Testis (tissue), 2 donors: Measurements from ENCODE around the gene FRMD6.

Experiments
- POLR2A ChIP-seq: fragments of 450-650 bp; IDR thresholded peaks from one replicate; pipeline ENCODE4 v1.6.1; 2017; ENCODE audit warnings: antibody characterized with exemption, mild to moderate bottlenecking, moderate library complexity
- TF ChIP-seq, protein P1 (sequence below), 3 experiments: fragments of 450-650 bp in 2 of 3; fragments of 200-600 bp in 1 of 3; sonication (generic) in 1 of 3; IDR thresholded peaks; one replicate each; pipeline ENCODE4 v1.5.1; 2016 to 2019; ENCODE audit warnings: antibody characterized with exemption in 3 of 3, mild to moderate bottlenecking in 2 of 3, moderate library complexity in 1 of 3

DNA sequence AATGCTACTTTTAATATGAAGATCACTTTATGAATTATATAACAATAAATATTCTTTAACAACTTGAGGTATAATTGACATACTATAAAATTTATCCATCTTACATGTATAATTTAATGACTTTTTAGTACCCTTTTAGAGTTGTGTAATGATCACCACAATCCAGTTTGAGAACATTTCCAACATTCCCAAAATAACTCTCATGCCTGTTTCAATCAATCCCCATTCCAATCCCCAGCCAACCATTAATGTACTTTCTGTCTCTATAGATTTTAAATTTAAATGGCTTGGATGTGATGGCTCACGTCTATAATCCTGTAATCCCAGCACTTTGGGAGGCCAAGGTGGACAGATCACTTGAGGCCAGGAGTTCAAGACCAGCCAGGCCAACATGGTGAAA lies 23.5 kb upstream of the FRMD6 start:
- TF ChIP-seq, protein P1, sequence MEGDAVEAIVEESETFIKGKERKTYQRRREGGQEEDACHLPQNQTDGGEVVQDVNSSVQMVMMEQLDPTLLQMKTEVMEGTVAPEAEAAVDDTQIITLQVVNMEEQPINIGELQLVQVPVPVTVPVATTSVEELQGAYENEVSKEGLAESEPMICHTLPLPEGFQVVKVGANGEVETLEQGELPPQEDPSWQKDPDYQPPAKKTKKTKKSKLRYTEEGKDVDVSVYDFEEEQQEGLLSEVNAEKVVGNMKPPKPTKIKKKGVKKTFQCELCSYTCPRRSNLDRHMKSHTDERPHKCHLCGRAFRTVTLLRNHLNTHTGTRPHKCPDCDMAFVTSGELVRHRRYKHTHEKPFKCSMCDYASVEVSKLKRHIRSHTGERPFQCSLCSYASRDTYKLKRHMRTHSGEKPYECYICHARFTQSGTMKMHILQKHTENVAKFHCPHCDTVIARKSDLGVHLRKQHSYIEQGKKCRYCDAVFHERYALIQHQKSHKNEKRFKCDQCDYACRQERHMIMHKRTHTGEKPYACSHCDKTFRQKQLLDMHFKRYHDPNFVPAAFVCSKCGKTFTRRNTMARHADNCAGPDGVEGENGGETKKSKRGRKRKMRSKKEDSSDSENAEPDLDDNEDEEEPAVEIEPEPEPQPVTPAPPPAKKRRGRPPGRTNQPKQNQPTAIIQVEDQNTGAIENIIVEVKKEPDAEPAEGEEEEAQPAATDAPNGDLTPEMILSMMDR (IDR thresholded peaks at IDR 0.05), result no peak
- no peak for TF ChIP-seq POLR2A
